HG03457 (cell line): ENCODE measurements around the gene ZBTB17.
"Not testable (repeated sequence)": the region's sequence is repeated elsewhere in the genome, so short reads cannot be mapped to it uniquely, and the experiment has no call there.

Experiments
- ATAC-seq: cut with Tn5 transposase; IDR thresholded peaks from one replicate; pipeline ENCODE4 v1.9.1; 2021; ENCODE audit warnings: moderate number of reproducible peaks; ENCODE audit not compliant: unreplicated experiment

The ZBTB17 gene

GRCh38 chr1:15900662-15901279, 75.1 kb downstream of the ZBTB17 start:
- no peak for ATAC-seq

GRCh38 chr1:15899266-15899665, 76.6 kb downstream of the ZBTB17 start:
- no peak for ATAC-seq

DNA sequence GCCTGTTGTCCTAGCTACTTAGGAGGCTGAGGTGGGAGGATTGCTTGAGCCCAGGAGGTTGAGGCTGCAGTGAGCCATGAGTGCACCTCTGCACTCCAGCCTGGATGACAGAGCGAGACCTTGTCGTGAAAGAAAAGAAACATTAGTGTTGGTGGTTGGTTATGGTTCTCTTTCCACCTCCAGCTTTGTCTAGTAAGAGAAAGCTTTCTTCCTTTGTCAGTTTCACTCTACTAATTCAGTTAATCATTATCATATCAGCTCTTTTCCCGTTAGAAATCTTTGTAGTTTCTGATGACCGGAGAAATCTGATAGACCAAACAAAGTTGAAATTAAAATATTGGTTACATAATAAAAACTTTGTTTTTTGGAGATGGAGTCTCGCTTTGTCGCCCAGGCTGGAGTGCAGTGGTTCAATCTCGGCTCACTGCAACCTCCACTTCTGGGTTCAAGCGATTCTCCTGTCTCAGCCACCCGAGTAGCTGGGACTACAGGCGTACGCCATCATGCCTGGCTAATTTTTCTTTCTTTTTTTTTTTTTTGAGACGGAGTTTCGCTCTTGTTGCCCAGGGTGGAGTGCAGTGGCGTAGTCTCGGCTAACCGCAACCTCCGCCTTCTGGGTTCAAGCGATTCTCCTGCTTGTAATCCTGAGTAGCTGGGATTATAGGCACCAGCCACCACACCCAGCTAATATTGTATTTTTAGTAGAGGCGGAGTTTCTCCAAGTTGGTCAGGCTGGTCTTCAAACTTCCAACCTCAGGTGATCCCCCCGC, 78.9 kb downstream of the ZBTB17 start:
- not testable (repeated sequence) for ATAC-seq

GRCh38 chr1:15895233-15895632, 80.7 kb downstream of the ZBTB17 start:
- no peak for ATAC-seq

- ATAC-seq: not testable (repeated sequence)
These were observed 82.9 kb downstream of the ZBTB17 start for GRCh38 chr1:15892857-15893599.
